GM18508 (cell line): ENCODE data around the gene CACNG4.

Experiments used
- ATAC-seq: cut with Tn5 transposase; IDR thresholded peaks from one replicate; pipeline ENCODE4 v1.9.1; 2021; ENCODE audit warnings: moderate number of reproducible peaks; ENCODE audit not compliant: insufficient read depth, unreplicated experiment

The CACNG4 gene

DNA sequence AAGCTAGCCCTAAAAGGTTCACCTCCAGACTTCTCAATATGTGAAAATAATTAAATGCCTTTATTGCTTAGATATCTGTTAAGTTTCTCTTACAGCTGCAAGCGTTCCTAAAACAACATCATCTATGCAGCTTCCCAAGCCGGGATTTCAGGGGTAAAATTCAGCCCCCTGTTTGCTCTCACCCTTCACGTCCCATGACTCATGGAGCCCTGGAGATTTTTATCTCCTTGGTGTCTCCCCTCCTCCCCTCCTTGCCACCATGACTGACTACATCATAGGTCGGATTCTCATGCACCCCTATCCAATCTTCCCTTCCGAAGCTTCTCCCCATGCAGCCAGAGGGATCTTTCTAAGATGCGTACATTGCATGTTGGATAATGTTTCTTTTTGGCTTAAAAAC is 21.0 kb upstream of the CACNG4 start:
- ATAC-seq = no peak

- ATAC-seq = no peak
Measured at GRCh38 chr17:66944351-66945146, 20.0 kb upstream of the CACNG4 start.

- no peak for ATAC-seq
Measured at GRCh38 chr17:66945147-66945835, 19.2 kb upstream of the CACNG4 start.

GRCh38 chr17:66946251-66946650 is 18.3 kb upstream of the CACNG4 start:
- ATAC-seq = no peak

DNA sequence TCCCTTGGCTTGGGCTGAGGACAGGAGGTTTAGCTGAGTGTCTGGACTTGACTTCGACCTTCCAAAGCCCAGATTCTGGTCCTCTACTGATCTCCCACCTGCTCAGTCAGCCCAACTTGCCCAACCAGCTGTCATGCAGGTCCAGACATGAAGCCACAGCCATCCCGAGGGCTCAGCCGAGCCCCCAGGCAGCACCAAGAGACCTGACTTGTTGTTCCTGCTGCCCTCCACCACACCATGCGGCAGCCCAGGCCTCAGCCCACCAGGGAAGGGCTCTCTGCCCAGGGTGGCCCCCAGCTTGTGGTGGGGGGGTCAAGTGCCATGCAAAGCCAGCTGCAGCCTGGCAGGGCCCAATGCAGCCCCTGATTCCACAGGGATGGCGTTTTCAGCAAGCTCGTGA is 17.2 kb upstream of the CACNG4 start:
- no peak for ATAC-seq

GRCh38 chr17:66948061-66948750 is 16.3 kb upstream of the CACNG4 start:
- no peak for ATAC-seq

- no peak for ATAC-seq
Measured at GRCh38 chr17:66949501-66949900, 15.0 kb upstream of the CACNG4 start.

GRCh38 chr17:66950325-66950724 is 14.2 kb upstream of the CACNG4 start:
- no peak for ATAC-seq

GRCh38 chr17:66950886-66951604 is 13.5 kb upstream of the CACNG4 start:
- ATAC-seq = no peak

- ATAC-seq = no peak
Measured at GRCh38 chr17:66951605-66951953, 12.9 kb upstream of the CACNG4 start.

DNA sequence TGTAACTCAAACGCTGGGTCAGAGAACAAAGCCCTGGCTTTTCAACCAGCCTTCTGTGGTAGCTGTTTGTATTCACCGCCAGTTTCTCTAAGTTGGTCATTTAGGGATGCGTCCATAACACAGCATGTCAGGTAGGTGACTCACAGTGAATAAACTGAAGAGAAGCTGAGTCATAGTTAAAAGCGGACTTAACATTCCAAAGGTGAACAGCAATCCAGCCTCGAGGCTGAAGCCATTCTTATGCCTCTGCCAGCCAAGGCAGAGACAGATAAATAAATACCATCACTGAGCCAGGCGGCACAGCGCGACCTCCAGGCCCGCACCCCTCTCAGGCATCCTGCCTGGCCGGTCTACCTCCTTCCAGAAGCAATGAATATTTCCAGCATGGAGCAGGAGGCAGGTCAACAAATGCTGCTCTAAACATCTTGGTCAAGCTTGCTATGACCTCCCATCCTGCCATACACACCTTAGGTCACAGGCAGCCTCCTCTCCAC is 12.4 kb upstream of the CACNG4 start:
- no peak for ATAC-seq

DNA sequence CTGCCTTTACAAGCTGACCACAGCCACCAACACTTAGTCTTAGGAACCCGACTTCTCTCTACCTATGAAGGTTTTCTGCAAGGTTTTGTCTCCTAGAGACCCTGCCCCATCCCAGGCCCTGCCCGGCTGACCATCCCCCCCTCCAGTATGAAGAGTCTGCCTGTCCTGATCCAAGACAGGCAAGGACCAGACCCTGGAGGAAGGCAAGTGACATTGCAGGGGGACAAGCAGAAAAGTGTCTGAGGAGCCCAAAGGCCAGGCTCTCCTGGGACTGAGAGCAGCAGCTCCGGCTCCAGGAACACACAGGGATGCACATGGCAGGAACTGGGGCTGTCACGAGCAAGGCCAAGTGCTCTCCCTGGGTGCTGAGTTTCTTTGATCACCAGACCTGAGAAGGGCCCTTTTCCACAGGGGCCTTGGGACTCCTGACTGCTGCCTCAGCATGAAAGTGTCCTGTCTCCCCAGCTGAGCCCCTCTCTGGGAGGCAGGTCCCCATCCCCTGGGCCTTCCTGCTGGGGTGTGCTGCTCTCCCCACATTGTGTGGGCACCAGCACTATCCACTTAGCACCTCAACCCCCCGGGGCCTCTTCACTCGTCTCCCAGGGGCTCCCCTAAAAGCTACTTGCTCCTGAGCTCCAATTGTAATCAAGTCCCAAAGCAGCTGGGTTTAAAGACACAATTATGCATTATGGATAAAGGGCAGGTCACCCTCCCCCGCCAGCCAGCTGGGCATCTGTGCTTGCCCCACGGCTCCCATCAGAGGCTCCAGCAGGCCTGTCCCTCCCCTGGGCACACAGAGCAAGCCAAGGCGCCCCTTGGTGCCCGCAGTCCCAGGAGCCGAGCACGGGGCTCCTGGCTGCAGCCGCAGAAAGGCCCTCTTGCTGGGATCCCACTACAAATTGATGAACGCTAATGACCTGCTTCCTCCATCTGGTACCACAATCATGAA is 11.6 kb upstream of the CACNG4 start:
- ATAC-seq = no peak

DNA sequence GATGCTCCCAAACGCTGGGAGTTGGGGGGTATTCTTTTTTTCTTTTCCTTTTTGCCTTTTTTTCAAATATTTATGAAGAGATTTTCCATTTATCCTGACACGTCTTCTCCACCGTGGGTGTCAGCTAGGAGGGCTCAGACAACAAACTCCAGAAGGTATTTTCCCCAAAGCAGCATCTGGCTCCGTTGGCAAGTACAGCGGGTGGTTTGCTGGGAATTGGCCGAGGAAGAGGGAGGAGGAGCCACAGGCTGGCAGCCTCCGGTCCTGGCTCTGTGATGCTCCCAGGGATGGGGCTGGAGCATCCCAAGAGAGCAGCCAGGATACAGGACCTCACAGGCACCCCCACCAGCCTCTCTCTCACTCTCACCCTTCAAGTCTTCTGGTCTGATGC is 10.9 kb upstream of the CACNG4 start:
- no peak for ATAC-seq

GRCh38 chr17:66954632-66955031 is 9.9 kb upstream of the CACNG4 start:
- ATAC-seq = no peak

- ATAC-seq = no peak
Measured at GRCh38 chr17:66955821-66956220, 8.7 kb upstream of the CACNG4 start.

DNA sequence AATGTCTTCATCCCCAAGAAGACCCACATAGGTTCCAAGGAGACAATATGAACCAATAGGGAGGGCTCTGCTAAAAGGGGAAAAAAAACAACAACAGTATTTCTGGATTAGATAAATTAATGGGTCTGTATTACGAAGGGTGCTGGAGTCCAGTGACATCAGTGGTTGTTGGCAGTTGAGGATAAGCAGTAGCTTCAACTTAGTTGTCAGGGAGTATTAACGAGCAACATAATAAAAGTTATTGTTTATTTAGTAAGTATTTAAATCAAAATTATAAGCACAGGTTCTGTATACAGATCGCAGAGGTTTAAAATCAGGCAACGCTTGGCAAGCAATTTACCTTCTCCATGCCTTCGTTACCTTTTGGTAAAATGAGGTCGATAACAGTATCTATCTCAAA is 7.6 kb upstream of the CACNG4 start:
- no peak for ATAC-seq

DNA sequence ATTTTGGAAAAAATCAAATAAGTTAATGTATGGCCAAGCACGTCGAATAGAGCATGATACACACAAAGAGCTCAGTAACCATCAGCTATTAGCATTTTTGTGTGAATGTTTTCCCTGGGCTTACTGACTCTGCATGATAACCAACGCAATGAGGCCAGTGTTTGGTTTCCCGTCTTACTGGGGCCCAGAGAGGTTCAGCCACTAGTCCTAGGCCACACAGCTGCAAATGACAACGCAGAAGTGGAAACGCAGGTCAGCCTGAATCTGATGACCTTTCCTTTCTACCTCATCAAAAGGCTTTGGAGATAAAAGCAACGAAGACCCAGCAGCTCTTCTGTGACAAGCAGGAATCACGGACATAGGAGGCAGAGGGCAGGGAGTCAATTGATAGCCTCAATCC is 7.2 kb upstream of the CACNG4 start:
- ATAC-seq = no peak

GRCh38 chr17:66957951-66958579 is 6.4 kb upstream of the CACNG4 start:
- ATAC-seq = no peak
